ENCODE results near the gene MYO3B.

Gene MYO3B

GRCh38 chr2:170155022-170155722 is 22.8 kb upstream of the MYO3B start:
- DNase-seq = peak; percentile 33 to 40
- TF ChIP-seq POLR2A (IDR thresholded peaks at IDR 0.05; ENCODE audit: low read length) = no peak
- no peak for TF ChIP-seq GATA1 (IDR thresholded peaks at IDR 0.05; ENCODE audit: low read depth, low read length)

- TF ChIP-seq GATA1 (IDR thresholded peaks at IDR 0.05; ENCODE audit: low read depth, low read length) (no peak), POLR2A (IDR thresholded peaks at IDR 0.05; ENCODE audit: low read length) (no peak)
- no peak for DNase-seq
Measured at GRCh38 chr2:170155723-170156253, 22.2 kb upstream of the MYO3B start.

- no peak for DNase-seq
- TF ChIP-seq POLR2A (IDR thresholded peaks at IDR 0.05; ENCODE audit: low read length) (no peak), GATA1 (IDR thresholded peaks at IDR 0.05; ENCODE audit: low read depth, low read length) (no peak)
Measured at GRCh38 chr2:170156592-170156991, 21.4 kb upstream of the MYO3B start.

- DNase-seq = peak in 1 of 2 experiments; percentile 14
- no peak for TF ChIP-seq GATA1 (IDR thresholded peaks at IDR 0.05; ENCODE audit: low read depth, low read length)
- TF ChIP-seq POLR2A (IDR thresholded peaks at IDR 0.05; ENCODE audit: low read length) = no peak
Measured at GRCh38 chr2:170157025-170157684, 20.8 kb upstream of the MYO3B start.

- TF ChIP-seq GATA1 (IDR thresholded peaks at IDR 0.05; ENCODE audit: low read depth, low read length) = no peak
- TF ChIP-seq POLR2A (IDR thresholded peaks at IDR 0.05; ENCODE audit: low read length) = no peak
Measured at GRCh38 chr2:170159060-170159459, 18.9 kb upstream of the MYO3B start.

GRCh38 chr2:170161516-170162270 is 16.3 kb upstream of the MYO3B start:
- peak in 1 of 2 experiments; percentile 10 for DNase-seq
- TF ChIP-seq GATA1 (IDR thresholded peaks at IDR 0.05; ENCODE audit: low read depth, low read length) (no peak), POLR2A (IDR thresholded peaks at IDR 0.05; ENCODE audit: low read length) (no peak)

More at GRCh38 chr2:170159060-170159459, 18.9 kb upstream of the MYO3B start:
- DNase-seq = no peak

GRCh38 chr2:170162271-170162632 is 15.7 kb upstream of the MYO3B start:
- DNase-seq = no peak
- no peak for TF ChIP-seq POLR2A (IDR thresholded peaks at IDR 0.05; ENCODE audit: low read length)
- TF ChIP-seq GATA1 (IDR thresholded peaks at IDR 0.05; ENCODE audit: low read depth, low read length) = no peak

GRCh38 chr2:170163411-170164065 is 14.4 kb upstream of the MYO3B start:
- no peak for TF ChIP-seq POLR2A (IDR thresholded peaks at IDR 0.05; ENCODE audit: low read length)
- no peak for TF ChIP-seq GATA1 (IDR thresholded peaks at IDR 0.05; ENCODE audit: low read depth, low read length)
- DNase-seq = no peak

- DNase-seq = no peak
- TF ChIP-seq POLR2A (IDR thresholded peaks at IDR 0.05; ENCODE audit: low read length) (no peak), GATA1 (IDR thresholded peaks at IDR 0.05; ENCODE audit: low read depth, low read length) (no peak)
Measured at GRCh38 chr2:170165129-170165528, 12.8 kb upstream of the MYO3B start.

GRCh38 chr2:170166735-170167134 is 11.2 kb upstream of the MYO3B start:
- no peak for TF ChIP-seq POLR2A (IDR thresholded peaks at IDR 0.05; ENCODE audit: low read length)
- no peak for TF ChIP-seq GATA1 (IDR thresholded peaks at IDR 0.05; ENCODE audit: low read depth, low read length)
- no peak for DNase-seq

GRCh38 chr2:170170281-170171040 is 7.5 kb upstream of the MYO3B start:
- TF ChIP-seq GATA1 (IDR thresholded peaks at IDR 0.05; ENCODE audit: low read depth, low read length) = no peak
- no peak for TF ChIP-seq POLR2A (IDR thresholded peaks at IDR 0.05; ENCODE audit: low read length)
- no peak for DNase-seq

- peak; percentile 9 to 30 for DNase-seq
- TF ChIP-seq POLR2A (IDR thresholded peaks at IDR 0.05; ENCODE audit: low read length) (no peak), GATA1 (IDR thresholded peaks at IDR 0.05; ENCODE audit: low read depth, low read length) (no peak)
Measured at GRCh38 chr2:170176212-170176611, 1.7 kb upstream of the MYO3B start.

GRCh38 chr2:170180031-170180566 is 2.2 kb downstream of the MYO3B start:
- no peak for DNase-seq
- TF ChIP-seq POLR2A (IDR thresholded peaks at IDR 0.05; ENCODE audit: low read length) (no peak), GATA1 (IDR thresholded peaks at IDR 0.05; ENCODE audit: low read depth, low read length) (no peak)
